ENCODE measurements around the gene HEXIM2. TPM values are rescaled to one million over a fixed set of nuclear protein-coding genes. Genes with fewer than 3 reads are reported as not detected.

The HEXIM2 gene
- total RNA-seq, 1 experiment from 2014 or later: 16.6 TPM

GRCh38 chr17:45127207-45127547 lies 34.5 kb upstream of the HEXIM2 start:
- DNase-seq (ENCODE audit: low spot score): no peak
- in situ Hi-C loops (cut with HindIII; ENCODE audit: low sequenced_read_pairs): no loop called here

- DNase-seq (ENCODE audit: low spot score): no peak
- in situ Hi-C loops (cut with HindIII; ENCODE audit: low sequenced_read_pairs): no loop called here
These were observed 34.0 kb upstream of the HEXIM2 start for GRCh38 chr17:45127548-45128300.

DNA sequence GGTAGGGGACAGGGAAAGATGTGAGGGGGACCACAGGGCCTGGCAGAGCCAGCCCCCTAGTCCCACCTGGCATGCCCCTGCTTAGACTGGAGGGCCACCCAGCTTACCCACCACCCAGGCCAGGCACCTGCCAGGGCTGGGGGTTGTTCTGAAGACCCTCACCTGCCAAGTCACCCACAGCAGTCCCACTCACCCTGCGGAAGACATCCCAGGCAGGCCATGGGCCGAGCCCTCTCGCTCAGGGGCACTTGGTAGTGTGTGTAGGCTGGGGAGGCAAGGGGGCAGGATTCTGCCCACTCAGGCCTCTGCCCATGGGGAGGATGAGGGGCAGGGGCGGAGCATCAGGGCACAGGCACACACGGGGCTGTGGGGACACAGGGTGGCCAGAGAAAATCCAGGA lies 33.3 kb upstream of the HEXIM2 start:
- no peak for DNase-seq (ENCODE audit: low spot score)
- in situ Hi-C loops (cut with HindIII; ENCODE audit: low sequenced_read_pairs): no loop called here

DNA sequence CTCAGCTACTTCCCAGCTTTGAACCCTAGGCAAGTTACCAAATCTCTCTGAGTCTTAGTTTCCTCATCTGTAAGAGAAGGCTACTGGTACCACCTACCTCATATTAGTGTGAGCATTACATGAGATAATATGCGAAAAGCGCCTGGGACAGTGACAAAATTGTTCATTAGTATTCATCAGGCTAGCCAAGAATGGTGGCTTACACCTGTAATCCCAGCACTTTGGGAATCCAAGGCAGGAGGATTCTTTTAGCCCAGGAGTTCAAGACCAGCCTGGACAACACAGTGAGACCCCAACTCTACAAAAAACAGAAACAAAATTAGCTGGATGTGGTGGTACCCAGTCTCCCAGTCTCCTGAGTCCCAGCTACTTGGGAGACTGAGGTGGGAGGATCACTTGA lies 32.7 kb upstream of the HEXIM2 start:
- no peak for DNase-seq (ENCODE audit: low spot score)
- in situ Hi-C loops (cut with HindIII; ENCODE audit: low sequenced_read_pairs): no loop called here

DNA sequence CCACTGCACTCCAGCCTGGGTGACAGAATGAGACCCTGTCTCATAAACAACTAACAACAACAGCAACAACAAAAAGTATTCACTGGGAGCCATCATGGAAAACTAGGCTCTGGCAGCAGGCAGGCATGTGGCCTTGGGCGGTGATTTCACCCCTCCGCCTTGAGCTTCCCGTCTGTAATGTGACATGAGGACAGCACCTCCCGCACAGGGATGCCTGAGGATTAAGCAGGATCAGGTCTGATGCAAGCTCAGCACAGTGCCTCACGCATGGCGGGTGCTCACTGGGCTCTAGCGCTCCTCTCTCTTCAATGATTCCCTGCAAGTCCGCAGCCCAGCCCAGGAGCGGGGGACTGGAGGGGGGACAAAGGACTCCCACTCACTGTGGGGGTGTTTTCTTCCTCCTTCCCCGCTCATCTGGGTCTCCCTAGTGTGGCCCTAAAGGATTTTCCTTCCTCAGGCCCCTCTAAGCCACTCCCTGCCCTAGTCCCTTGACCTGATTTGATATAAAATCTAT lies 32.2 kb upstream of the HEXIM2 start:
- DNase-seq (ENCODE audit: low spot score): no peak
- in situ Hi-C loops (cut with HindIII; ENCODE audit: low sequenced_read_pairs): no loop called here

DNA sequence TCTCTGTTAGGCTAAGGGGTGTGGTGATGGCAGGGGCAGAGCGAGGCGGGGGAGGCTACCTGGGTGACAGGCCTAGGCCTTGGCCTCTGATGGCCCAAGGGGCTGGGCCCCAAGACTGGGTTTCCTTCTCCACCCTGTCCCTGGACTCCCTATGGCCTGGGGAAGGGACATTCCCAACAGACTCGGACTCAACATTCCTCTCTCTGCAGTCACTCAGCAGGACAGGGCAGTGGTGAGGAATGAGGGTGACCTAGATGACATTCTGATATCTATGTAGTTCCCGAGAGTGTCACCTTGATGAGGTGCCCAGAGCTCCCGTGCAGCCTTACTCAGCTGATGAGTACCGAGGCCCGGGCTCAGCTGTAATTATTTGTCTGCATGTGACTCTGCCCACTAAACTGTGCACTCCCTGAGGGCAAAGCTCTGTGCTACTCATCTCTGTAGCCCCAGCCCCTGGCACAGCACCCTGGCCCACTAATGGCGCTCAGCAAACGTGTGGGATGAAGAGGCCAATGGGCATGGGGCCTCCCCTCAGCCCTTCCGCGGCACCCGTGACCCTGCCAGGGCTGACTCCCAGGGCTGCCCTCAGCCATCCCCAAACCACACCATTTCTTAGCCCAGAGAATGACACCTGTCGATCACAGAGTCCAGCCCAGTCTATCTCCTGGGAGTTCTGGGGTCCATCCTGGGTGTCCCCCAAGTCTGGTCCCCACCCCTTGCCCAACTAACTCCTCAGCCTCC lies 31.6 kb upstream of the HEXIM2 start:
- no peak for DNase-seq (ENCODE audit: low spot score)
- in situ Hi-C loops (cut with HindIII; ENCODE audit: low sequenced_read_pairs): no loop called here

DNA sequence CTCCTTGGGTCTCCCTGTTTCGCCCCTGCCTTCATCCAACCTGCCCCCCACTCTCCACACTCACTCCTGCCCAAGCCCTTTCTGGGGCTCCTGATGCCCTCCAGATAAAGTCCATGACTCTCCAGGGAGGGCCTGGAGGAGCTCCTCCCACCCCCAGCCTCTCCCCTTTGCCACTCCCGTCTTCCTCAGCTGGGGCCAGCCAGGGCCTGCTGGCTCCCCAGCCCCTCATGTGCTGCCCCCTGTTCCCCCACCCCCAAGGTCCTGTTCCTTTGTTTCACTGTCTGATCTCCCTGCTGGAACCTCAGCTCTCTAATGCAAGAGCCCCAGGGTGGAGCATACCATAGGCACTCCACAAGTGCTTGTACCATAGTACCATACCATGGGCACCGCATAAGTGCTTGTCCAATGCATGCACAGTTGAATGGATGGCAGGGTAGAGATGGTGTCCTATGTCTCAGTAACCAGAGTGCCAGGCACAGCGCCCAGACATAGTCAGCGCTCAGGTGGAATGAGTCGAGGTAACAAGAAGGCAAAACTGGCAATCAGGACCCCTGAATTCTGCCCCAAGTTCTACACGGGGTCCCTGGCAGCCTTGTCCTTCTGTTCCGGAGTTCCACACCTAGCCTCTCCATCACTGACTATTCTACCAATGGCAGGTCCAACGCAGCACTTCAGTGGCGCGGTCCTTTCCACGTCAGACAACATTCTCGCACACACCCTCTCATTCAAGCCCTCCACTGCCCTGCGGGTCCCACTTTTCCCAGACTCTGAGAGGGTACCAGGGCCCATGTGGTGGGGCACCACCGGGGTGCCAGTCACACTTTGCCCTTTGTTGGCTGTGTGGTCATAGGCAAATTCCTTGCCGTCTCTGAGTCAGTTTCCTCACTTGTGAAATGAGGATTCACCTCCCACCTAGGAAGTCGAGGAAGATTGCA lies 30.7 kb upstream of the HEXIM2 start:
- in situ Hi-C loops (cut with HindIII; ENCODE audit: low sequenced_read_pairs): no loop called here
- DNase-seq (ENCODE audit: low spot score): no peak

- DNase-seq (ENCODE audit: low spot score): peak; percentile 27
- in situ Hi-C loops (cut with HindIII; ENCODE audit: low sequenced_read_pairs): no loop called here
These were observed 29.9 kb upstream of the HEXIM2 start for GRCh38 chr17:45131616-45132319.

DNA sequence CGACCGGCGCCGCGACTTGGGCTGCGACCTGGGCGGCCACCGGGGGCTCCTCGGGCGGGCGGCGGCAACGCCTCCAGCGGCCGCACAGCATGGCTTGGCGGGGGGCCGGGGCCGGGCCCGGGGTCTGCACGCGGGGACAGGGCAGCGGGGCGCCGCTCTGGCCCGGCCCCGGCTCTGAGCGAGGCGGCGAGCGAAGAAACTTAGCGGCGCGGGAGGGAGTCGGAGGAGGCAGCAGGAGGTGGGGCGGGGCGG lies 29.4 kb upstream of the HEXIM2 start, which contains the start of gene PLCD3:
PLCD3 (minus strand) TSS at position 196 of the 252 bp plus-strand sequence; CDS start at position 91, 105 bp downstream.
- in situ Hi-C loops (cut with HindIII; ENCODE audit: low sequenced_read_pairs): no loop called here
- no peak for DNase-seq (ENCODE audit: low spot score)

DNA sequence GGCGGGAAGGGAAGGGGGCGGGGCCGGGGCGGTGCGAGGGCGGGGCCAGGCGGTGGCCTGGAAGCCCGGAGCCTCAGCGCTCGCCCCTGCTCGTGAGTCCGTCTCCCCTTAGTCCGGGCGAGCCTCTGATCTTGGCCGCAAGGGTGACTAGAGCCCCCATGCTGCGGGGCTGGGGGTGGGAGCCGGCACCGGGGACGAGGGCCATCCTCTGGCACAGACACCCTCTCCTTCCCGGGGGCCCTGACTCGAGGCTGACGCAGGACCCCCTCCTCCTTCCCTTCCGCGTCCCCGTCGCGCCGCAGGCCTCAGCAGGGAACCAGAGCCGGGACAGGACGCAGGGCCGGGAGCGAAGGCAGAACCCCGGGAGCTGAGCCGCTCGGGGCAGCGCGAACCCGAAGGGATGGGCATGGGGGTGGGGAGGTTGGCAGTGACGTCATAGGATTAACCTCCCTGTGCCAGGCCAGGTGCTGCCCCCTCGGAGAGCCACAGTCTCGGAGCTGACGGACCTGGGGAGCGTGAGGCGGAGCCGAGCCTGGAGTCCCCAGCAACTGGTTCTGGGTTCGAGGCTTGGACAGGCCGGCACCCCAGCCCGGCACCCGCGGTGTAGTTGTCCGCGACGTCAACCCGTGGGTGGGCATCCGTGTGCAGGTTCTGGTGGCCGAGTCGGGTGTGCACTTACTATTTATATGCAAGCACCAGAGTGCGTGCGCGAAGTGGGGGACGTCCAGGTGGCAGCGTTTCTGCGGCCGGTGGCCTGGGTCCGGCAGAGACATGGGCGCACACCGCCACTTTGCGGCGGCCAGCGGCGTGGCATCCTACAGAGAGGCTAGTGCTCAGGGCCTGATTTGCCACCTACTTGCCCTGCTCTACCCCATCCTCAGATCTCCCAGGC lies 28.9 kb upstream of the HEXIM2 start:
- in situ Hi-C loops (cut with HindIII; ENCODE audit: low sequenced_read_pairs): no loop called here
- DNase-seq (ENCODE audit: low spot score): peak; percentile 84

GRCh38 chr17:45135192-45135977 lies 26.3 kb upstream of the HEXIM2 start, which contains the start of gene ACBD4:
ACBD4 (plus strand) TSS chr17:45135687; CDS start chr17:45136145, 458 bp downstream.
- peak; percentile 99 for DNase-seq (ENCODE audit: low spot score)
- in situ Hi-C loops (cut with HindIII; ENCODE audit: low sequenced_read_pairs): no loop called here

- in situ Hi-C loops (cut with HindIII; ENCODE audit: low sequenced_read_pairs): no loop called here
- no peak for DNase-seq (ENCODE audit: low spot score)
These were observed 25.5 kb upstream of the HEXIM2 start for GRCh38 chr17:45135978-45136791.

DNA sequence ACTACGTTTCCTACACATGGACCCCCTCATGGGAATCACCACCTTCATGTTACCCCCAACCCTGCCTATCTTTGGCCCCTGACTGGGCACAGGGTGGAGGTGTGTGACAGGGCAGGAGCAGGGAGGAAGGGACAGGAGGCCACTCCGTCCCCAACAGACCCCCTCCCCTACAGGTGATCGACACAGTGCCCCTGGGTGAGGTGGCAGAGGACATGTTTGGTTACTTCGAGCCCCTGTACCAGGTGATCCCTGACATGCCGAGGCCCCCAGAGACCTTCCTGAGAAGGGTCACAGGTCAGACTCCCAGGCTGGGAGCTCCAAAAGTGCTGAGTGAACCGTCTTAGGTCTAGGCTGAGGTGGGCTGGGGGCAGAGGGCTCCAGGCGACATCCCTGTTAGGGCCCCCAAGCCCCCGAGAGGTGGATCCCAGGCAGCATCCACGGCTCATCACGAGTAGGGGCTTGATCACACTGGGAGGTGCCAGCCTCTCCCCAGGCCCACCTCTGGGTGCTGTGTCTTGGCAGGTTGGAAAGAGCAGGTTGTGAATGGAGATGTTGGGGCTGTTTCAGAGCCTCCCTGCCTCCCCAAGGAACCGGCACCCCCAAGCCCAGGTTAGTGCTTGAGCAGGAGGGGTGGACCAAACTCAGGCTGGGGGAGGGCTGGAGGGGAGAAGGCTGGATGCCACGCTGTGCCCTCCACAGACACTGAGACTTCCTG lies 24.7 kb upstream of the HEXIM2 start:
- DNase-seq (ENCODE audit: low spot score): no peak
- in situ Hi-C loops (cut with HindIII; ENCODE audit: low sequenced_read_pairs): no loop called here

GRCh38 chr17:45137561-45138305 lies 23.9 kb upstream of the HEXIM2 start:
- in situ Hi-C loops (cut with HindIII; ENCODE audit: low sequenced_read_pairs): no loop called here
- DNase-seq (ENCODE audit: low spot score): no peak

GRCh38 chr17:45138911-45139532 lies 22.7 kb upstream of the HEXIM2 start:
- in situ Hi-C loops (cut with HindIII; ENCODE audit: low sequenced_read_pairs): no loop called here
- DNase-seq (ENCODE audit: low spot score): no peak

Data from G401 (cell line).